GM10248 (cell line): ENCODE data around the gene CHMP1A.

ENCODE experiments used
- CTCF ChIA-PET: fragments of 300-600 bp; sonication (Branson Sonifier 250); formaldehyde crosslinking; extraction: SDS; loops from one replicate; lab custom pipeline; 2021; ENCODE audit warnings: antibody characterized with exemption; lab: Yijun Ruan, JAX
- POLR2A ChIA-PET: fragments of 350-650 bp; sonication (Branson Sonifier 250); formaldehyde crosslinking; extraction: SDS; loops from one replicate; lab custom pipeline; 2020; ENCODE audit warnings: antibody characterized with exemption; lab: Yijun Ruan, JAX
- DNase-seq: peaks from one replicate; pipeline ENCODE4 v3.0.0; 2012; ENCODE audit errors: extremely low spot score
- TF ChIP-seq, protein P1 (sequence below): IDR thresholded peaks from 2 replicates; pipeline ENCODE4 v1.5.1; 2012; ENCODE audit warnings: mild to moderate bottlenecking, low read depth; ENCODE audit errors: extremely low read depth, missing control alignments, control extremely low read depth

Gene CHMP1A

DNA sequence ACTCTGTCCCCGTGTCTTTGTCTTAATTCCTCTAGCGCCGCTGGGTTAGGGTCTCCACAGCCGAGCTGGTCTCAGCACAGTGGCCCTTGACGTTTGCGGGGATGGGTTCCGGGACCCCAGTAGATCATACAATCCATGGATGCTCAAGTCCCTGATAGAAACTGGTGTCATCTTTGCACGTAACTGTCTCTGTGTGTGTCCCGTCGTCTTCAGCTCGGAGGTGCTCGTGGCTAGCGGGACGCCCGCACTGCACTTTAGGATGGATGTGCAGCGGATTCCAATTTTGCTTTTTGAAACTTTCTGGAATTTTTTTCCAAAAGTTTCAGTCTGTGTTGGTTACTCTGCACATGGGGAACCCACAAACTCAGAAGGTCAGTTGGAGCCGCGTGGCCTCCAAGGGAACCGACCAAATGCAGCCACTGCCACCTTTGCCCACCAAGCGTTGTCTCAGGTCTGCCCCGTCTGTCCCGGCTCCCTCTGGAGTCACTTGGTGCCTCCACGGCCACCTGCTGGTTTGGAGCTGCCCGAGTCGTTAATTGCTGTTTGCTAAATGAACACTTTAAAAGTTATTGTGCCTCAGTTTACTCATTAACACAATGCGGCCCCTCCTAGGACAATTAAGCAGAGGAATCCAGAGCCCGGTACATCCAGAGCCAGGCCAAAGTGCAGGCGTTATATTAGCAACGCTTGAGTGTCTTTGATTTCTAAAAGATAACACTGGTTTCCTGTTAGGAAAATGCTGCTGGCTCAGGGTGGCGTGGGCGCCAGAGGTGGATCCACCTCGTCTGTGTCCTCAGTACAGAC lies 49.4 kb downstream of the CHMP1A start:
- POLR2A ChIA-PET = no interaction called here
- TF ChIP-seq, protein P1, sequence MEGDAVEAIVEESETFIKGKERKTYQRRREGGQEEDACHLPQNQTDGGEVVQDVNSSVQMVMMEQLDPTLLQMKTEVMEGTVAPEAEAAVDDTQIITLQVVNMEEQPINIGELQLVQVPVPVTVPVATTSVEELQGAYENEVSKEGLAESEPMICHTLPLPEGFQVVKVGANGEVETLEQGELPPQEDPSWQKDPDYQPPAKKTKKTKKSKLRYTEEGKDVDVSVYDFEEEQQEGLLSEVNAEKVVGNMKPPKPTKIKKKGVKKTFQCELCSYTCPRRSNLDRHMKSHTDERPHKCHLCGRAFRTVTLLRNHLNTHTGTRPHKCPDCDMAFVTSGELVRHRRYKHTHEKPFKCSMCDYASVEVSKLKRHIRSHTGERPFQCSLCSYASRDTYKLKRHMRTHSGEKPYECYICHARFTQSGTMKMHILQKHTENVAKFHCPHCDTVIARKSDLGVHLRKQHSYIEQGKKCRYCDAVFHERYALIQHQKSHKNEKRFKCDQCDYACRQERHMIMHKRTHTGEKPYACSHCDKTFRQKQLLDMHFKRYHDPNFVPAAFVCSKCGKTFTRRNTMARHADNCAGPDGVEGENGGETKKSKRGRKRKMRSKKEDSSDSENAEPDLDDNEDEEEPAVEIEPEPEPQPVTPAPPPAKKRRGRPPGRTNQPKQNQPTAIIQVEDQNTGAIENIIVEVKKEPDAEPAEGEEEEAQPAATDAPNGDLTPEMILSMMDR = no peak
- CTCF ChIA-PET = interaction anchor here (0.6 to 1.3 kb wide), 2 partner anchors 30 to 236 kb away, joined by 3 read pairs; no protein-coding TSS in a partner anchor
- no peak for DNase-seq

DNA sequence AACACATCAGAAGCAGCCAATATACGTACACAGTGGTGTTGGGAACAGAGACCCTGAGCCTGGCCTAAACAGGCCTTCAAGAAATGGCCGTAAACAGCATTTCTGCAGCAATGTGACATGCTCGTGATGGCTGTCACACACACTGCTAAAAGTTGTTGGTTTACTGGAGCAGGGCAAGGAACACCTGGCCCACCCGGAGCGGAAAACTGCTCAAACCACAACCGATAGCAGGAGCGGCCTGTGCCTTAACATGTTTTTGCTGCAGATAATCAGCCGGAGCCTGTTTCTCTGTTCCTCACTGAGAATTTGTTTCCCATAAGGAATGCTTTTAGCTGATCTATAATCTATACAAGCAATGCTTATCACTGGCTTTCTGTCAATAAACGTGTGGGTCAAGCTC lies 50.1 kb downstream of the CHMP1A start:
- POLR2A ChIA-PET = no interaction called here
- CTCF ChIA-PET = interaction anchor here (1.3 kb wide), 1 partner anchor 30 kb away, joined by 3 read pairs; no protein-coding TSS in a partner anchor
- TF ChIP-seq, protein P1 = no peak
- no peak for DNase-seq

DNA sequence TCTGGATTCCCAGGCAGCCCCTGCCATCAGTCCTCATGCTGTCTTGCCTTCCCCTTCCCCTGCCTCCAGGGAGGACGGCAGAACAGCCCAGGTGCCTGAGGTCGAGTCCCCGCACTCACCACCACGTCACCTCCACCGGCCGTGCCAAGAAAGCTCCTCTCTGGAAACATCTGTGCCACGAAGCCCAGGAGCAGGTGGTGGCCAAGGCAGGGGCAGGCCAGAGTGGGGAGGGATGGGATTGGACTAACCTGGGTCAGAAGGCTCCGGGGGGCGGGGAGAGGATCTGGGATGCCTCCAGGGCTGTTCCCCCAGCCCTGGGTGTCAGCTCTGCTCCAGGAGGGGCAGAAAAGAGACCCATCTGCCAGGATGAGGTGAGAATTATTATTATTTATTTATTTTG lies 51.5 kb downstream of the CHMP1A start:
- ChIA-PET POLR2A (interaction anchor here (0.5 kb wide), 1 partner anchor 13 kb away, joined by 4 read pairs; no protein-coding TSS in a partner anchor), CTCF (interaction anchor here (1.0 kb wide), 2 partner anchors 8 to 11 kb away, joined by 3 read pairs; no protein-coding TSS in a partner anchor)
- TF ChIP-seq, protein P1 = no peak
- DNase-seq = no peak

DNA sequence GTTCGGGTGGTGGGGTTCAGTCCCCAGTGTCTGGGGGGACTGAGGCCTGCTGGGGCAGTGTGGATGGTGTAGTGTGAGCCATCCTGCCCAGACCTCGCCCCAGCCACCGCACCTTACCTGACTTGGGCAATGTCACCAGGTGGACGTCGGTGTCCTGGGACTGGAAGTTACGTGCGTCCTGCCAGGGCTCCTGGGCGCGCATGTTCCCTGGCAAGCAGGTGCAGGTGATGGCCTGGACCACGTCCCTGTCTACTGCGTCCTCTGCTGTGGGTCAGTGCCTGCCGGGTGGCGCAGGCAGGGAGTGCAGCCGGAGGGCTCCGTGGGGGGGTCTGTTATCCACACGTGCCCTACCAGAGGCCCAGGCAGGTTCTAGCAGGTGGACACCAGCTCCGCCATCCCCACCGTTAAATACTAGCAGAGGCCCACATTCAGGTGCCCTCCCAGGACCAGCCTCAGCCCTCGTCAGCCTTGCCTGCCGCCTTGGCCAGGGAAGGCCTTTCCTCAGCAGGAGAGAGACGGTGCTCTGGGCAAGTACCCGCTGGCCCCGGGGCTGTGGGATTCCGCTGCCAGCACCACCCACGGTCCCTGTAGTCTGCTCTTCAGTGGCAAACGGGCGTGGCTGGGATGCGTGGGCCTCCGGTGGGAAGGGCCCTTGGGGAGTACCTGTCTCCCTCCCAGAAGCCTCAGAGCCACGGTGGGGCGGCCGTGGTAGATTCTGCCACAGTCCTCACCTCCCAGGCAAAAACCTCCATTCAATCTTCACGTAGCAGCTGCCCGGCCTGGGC lies 52.1 kb downstream of the CHMP1A start:
- DNase-seq = no peak
- TF ChIP-seq, protein P1 = no peak
- CTCF ChIA-PET = interaction anchor here (1.0 kb wide), 1 partner anchor 9 kb away, joined by 3 read pairs; no protein-coding TSS in a partner anchor
- POLR2A ChIA-PET = no interaction called here

DNA sequence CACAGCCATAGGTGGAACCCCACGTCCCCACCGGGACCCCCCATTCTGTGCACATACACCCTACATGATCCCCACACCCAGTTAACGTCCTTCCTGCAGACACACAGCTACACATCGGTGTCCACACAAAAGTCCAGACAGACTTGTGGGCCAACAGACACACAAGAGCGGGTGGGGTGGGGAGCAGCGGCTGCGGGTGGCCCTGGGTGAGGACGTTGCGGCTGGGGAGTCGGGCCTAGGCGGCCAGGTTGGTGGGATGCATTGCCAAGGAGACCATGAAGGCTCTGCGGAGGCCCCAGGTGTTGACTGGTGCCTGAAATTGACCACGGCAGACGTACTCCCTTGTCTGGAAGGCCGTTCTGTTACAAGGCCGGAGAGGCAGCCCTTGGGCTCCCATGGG lies 52.7 kb downstream of the CHMP1A start:
- TF ChIP-seq, protein P1 = no peak
- no peak for DNase-seq
- ChIA-PET CTCF (no interaction called here), POLR2A (no interaction called here)

DNA sequence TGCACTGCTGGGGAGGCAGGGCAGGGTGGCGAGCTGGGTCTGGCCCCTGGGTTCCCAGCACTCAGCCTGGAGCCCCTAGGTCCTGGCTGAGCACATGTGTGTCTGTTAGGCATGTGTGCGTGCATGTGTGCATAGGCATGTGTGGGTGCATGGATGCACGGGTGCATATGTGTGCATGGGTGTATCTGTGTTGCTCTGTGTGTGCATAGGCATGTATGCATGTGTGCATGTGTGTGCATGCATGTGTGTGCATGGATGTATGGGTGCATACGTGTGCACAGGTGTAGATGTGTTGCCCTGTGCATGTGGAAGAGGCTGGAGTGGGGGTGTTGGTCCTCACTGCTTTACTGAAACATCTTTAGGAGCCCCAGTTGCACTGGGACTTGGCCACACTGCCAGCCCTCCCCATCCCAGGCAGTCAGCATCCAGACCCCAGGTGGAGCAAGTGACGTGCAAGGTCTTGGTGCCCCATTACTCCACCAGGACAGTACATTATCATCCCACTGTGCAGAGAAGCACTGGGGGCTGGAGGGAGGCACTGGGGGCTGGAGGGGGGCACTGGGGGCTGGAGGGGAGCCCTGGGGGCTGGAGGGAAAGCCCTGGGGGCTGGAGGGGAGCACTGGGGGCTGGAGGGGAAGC lies 54.4 kb downstream of the CHMP1A start:
- TF ChIP-seq, protein P1 = no peak
- CTCF ChIA-PET = interaction anchor here (1.1 to 1.2 kb wide), 2 partner anchors 27 to 258 kb away, joined by 3 read pairs; partner anchors contain the start of gene CPNE7
- no peak for DNase-seq
- POLR2A ChIA-PET = no interaction called here
